K562 (cell line): ENCODE measurements around the gene ISCA1. TPM values are rescaled to one million over a fixed set of nuclear protein-coding genes. Genes with fewer than 3 reads are reported as not detected.

Source experiments
- ATAC-seq: fragments of 200-7000 bp; cut with Tn5 transposase; 3 replicates; pipeline ENCODE4 v1.9.1; 2020; ENCODE audit warnings: moderate library complexity
- BruUV-seq: library from RNA; stranded (reverse); fragments of 400-500 nt; replicated peaks from 2 replicates; lab custom pipeline; 2021; lab: Mats Ljungman, UMichigan
- CTCF ChIA-PET: fragments of 300-600 bp; formaldehyde crosslinking; extraction: SDS; loops from one replicate; lab custom pipeline; 2021; ENCODE audit warnings: low intra/inter-chr PET ratio; lab: Yijun Ruan, JAX
- POLR2A ChIA-PET: fragments of 300-600, 350-650 bp; sonication (Branson Sonifier 250); formaldehyde crosslinking; extraction: SDS; loops from one replicate; lab custom pipeline; 2021; ENCODE audit warnings: antibody characterized with exemption, inconsistent platforms; lab: Yijun Ruan, JAX
- DNase-seq, 4 experiments: peaks; one replicate each; pipeline versions ENCODE4 v3.0.0 to v3.0.0-alpha.2; 2011 to 2018; ENCODE audit warnings: low spot score in 3 of 4, mixed read lengths in 3 of 4; ENCODE audit errors: extremely low read depth in 1 of 4
- FAIRE-seq: peaks from 2 replicates; lab custom pipeline; 2011; peaks lifted over from hg19 to GRCh38; lab: Jason Lieb, UNC
- H2AFZ ChIP-seq: 2 replicates; pipeline ENCODE4 v1.6.0; 2011; ENCODE audit warnings: low read depth, low read length, control low read depth, inconsistent platforms
- H3K27ac ChIP-seq: fragments of 200-600 bp; 3 replicates; pipeline ENCODE4 v1.8.0; 2011; ENCODE audit warnings: low read depth, mild to moderate bottlenecking, control low read depth, inconsistent platforms, low read length, moderate library complexity, mixed read lengths; ENCODE audit errors: extremely low read depth
- H3K27me3 ChIP-seq, 2 experiments: fragments of 300-600 bp in 1 of 2; 2 replicates in 1 of 2; 3 replicates in 1 of 2; pipeline versions ENCODE4 v1.6.0 to v1.8.0; 2011; ENCODE audit warnings: inconsistent platforms in 2 of 2, low read length in 2 of 2, mild to moderate bottlenecking in 1 of 2, mixed read lengths in 1 of 2, moderate library complexity in 1 of 2; ENCODE audit not compliant: control insufficient read depth in 2 of 2, insufficient read depth in 2 of 2
- H3K36me3 ChIP-seq: fragments of 300-600 bp; 3 replicates; pipeline ENCODE4 v1.8.0; 2011; ENCODE audit warnings: mild to moderate bottlenecking, low read length, inconsistent platforms; ENCODE audit not compliant: control insufficient read depth, insufficient read depth
- H3K4me1 ChIP-seq, 2 experiments: fragments of 200-600 bp in 1 of 2; replicated peaks in 1 of 2; 2 replicates in 1 of 2; 3 replicates in 1 of 2; pipeline versions ENCODE4 v1.5.1 to v1.8.0; 2011; ENCODE audit warnings: inconsistent platforms in 2 of 2, low read length in 2 of 2, mild to moderate bottlenecking in 1 of 2, mixed read lengths in 1 of 2, moderate library complexity in 1 of 2; ENCODE audit not compliant: control insufficient read depth in 2 of 2, insufficient read depth in 2 of 2
- H3K4me2 ChIP-seq: 2 replicates; pipeline ENCODE4 v1.6.1; 2011; ENCODE audit warnings: low read length, control low read depth, inconsistent platforms, mixed read lengths; ENCODE audit not compliant: insufficient read depth
- H3K4me3 ChIP-seq: fragments of 200-600 bp; sonication (generic), shearing (Covaris generic); 2 replicates; pipeline ENCODE4 v1.5.1; 2016; ENCODE audit warnings: control low read depth, inconsistent platforms
- H3K79me2 ChIP-seq: fragments of 200-600 bp; 3 replicates; pipeline ENCODE4 v1.8.0; 2011; ENCODE audit warnings: low read length, inconsistent platforms; ENCODE audit not compliant: control insufficient read depth, insufficient read depth
- H3K9ac ChIP-seq, 2 experiments: 2 replicates each; pipeline versions ENCODE4 v1.6.0 to v1.6.1; 2011; ENCODE audit warnings: low read depth in 2 of 2, low read length in 2 of 2, control low read depth in 1 of 2, inconsistent platforms in 1 of 2, mild to moderate bottlenecking in 1 of 2, mixed read lengths in 1 of 2; ENCODE audit not compliant: insufficient read depth in 1 of 2
- H3K9me1 ChIP-seq: one replicate; pipeline ENCODE4 v1.6.0; 2011; ENCODE audit warnings: inconsistent platforms, mild to moderate bottlenecking, low read length, moderate library complexity; ENCODE audit not compliant: control insufficient read depth, insufficient read depth
- H3K9me3 ChIP-seq: replicated peaks from 2 replicates; pipeline ENCODE4 v1.5.1; 2011; ENCODE audit warnings: low read depth, low read length, inconsistent platforms; ENCODE audit not compliant: control insufficient read depth, insufficient read depth
- H4K20me1 ChIP-seq: replicated peaks from 2 replicates; pipeline ENCODE4 v1.6.1; 2011; ENCODE audit warnings: low read length, inconsistent platforms, mixed read lengths; ENCODE audit not compliant: control insufficient read depth, insufficient read depth
- ARID1B ChIP-seq: fragments of 450-650 bp; IDR thresholded peaks from 2 replicates; pipeline ENCODE4 v1.6.1; 2016; ENCODE audit warnings: antibody characterized with exemption, mild to moderate bottlenecking, inconsistent platforms
- CLOCK ChIP-seq: fragments of 250-450 bp; sonication (Bioruptor Pico); IDR thresholded peaks from 2 replicates; pipeline ENCODE4 v1.4.0; 2020; ENCODE audit warnings: mild to moderate bottlenecking, moderate library complexity, borderline replicate concordance
- CREB3L1 ChIP-seq: fragments of 450-650 bp; IDR thresholded peaks from 2 replicates; pipeline ENCODE4 v1.6.1; 2014; ENCODE audit warnings: low read depth, mild to moderate bottlenecking, moderate library complexity, borderline replicate concordance
- GABPB1 ChIP-seq: sonication (generic); formaldehyde crosslinking; IDR thresholded peaks from 2 replicates; pipeline ENCODE4 v1.8.0; 2022; ENCODE audit warnings: mild to moderate bottlenecking, missing genetic modification reagents
- MAZ ChIP-seq, 2 experiments: fragments of 450-650 bp in 1 of 2; sonication (generic) in 1 of 2; formaldehyde crosslinking; IDR thresholded peaks in 1 of 2; conservative IDR thresholded peaks in 1 of 2; 2 replicates each; pipeline versions ENCODE4 v1.4.0 to v1.5.0; 2020; ENCODE audit warnings: mild to moderate bottlenecking in 1 of 2, missing genetic modification reagents in 1 of 2
- PURB ChIP-seq: sonication (generic); formaldehyde crosslinking; IDR thresholded peaks from 2 replicates; pipeline ENCODE4 v1.9.0; 2021; ENCODE audit warnings: low read depth, mild to moderate bottlenecking, missing genetic modification reagents
- ZNF583 ChIP-seq: fragments of 250-450 bp; sonication (Bioruptor Pico); IDR thresholded peaks from 2 replicates; pipeline ENCODE4 v1.4.0; 2020
- whole genome bisulfite sequencing: fragments of 100-300 bp; shearing (Covaris generic); methylation state at CpG from one replicate; pipeline ENCODE4 v1.1.6; 2016; ENCODE audit warnings: low coverage, mixed read lengths; ENCODE audit not compliant: insufficient coverage; ENCODE audit errors: missing lambda C conversion rate; 5-methylcytosine and 5-hydroxymethylcytosine counted together
- in situ Hi-C: fragments of 300-500 bp; cut with MboI; formaldehyde crosslinking; loops from 4 replicates; pipeline ENCODE4 v1.15.0; 2018; ENCODE audit warnings: inconsistent platforms, mixed read lengths
- intact Hi-C: fragments of 100-400 bp; cut with micrococcal nuclease; formaldehyde crosslinking; loops from 2 replicates; pipeline ENCODE4 v1.14.2; 2022
- polyA plus RNA-seq, 8 experiments: library from polyadenylated mRNA; depleted of rRNA in 4 of 8; stranded (reverse) in 5 of 8; unstranded in 3 of 8; fragments of >200 nt; fragmentation: Nextera tagmentation in 2 of 8; fragmentation: Illumina TruSeq in 1 of 8; extraction: Ambion mirVana in 2 of 8; extraction: Trizol in 1 of 8; gene quantifications; 2 replicates each; pipeline versions ENCODE4 v1.2.1 to v1.2.3, GENCODE V29; 2011 to 2014; ENCODE audit warnings: inconsistent platforms in 1 of 8, missing spikeins in 1 of 8
- total RNA-seq, 7 experiments: library from RNA; depleted of rRNA in 6 of 7; stranded (reverse); fragments of >200 nt in 6 of 7; fragmentation: Illumina TruSeq in 2 of 7; extraction: Trizol in 2 of 7; gene quantifications; 2 replicates each; pipeline versions ENCODE4 v1.2.1 to v1.2.3, GENCODE V29; 2011 to 2021; ENCODE audit warnings: low replicate concordance in 1 of 7

The ISCA1 gene
- total and polyA plus RNA-seq, 9 of the 15 experiments (the other 6 are each of a cell fraction or from before 2014, with no cell fraction given) = 6.5 to 27.1 (median 20.0) TPM

GRCh38 chr9:86329649-86330048 is 47.3 kb upstream of the ISCA1 start:
- H2AFZ ChIP-seq = no peak overlapping the region
- no peak overlapping the region for H3K4me3 ChIP-seq
- FAIRE-seq (no peak), DNase-seq (no peak), ATAC-seq (no peak)
- ChIA-PET POLR2A (interaction anchor here (0.6 to 1.1 kb wide), 2 partner anchors 9 to 12 kb away, joined by 3 read pairs; no protein-coding TSS in a partner anchor), CTCF (no interaction called here)
- peaks cover 47% of the 10 kb centered on the region for H3K36me3 ChIP-seq
- no peak for TF ChIP-seq MAZ (CRISPR knock-in tag; conservative IDR thresholded peaks at IDR 0.05 in 1 of 2, IDR thresholded peaks at IDR 0.05 in 1 of 2)
- no peak for TF ChIP-seq PURB (CRISPR knock-in tag)
- TF ChIP-seq CREB3L1 = no peak
- no peak for TF ChIP-seq GABPB1
- no peak for TF ChIP-seq ZNF583
- no peak for TF ChIP-seq CLOCK
- TF ChIP-seq ARID1B = no peak
- H3K9me1 ChIP-seq = no peaks in the 10 kb centered on the region
- H3K4me1 ChIP-seq = no peaks in the 10 kb centered on the region
- H3K27ac ChIP-seq = no peak overlapping the region
- no peaks in the 10 kb centered on the region for H4K20me1 ChIP-seq
- in situ Hi-C loops (no loop called here), intact Hi-C loops (no loop called here)
- no TSS peak for BruUV-seq
- H3K79me2 ChIP-seq = no peaks in the 10 kb centered on the region
- no peaks in the 10 kb centered on the region for H3K27me3 ChIP-seq
- WGBS = 22% methylated on average over 1 of the region's 1 CpG
- no peak overlapping the region for H3K4me2 ChIP-seq
- H3K9me3 ChIP-seq = no peaks in the 10 kb centered on the region
- no peak overlapping the region for H3K9ac ChIP-seq
